Measurements from ENCODE around the gene CD4.
"Not testable (repeated sequence)": the region's sequence is repeated elsewhere in the genome, so short reads cannot be mapped to it uniquely, and the experiment has no call there.

Gene CD4

GRCh38 chr12:6788972-6789924 is at the start of gene CD4:
Gene CD4, plus strand, starts transcription at chr12:6789528. Its CDS starts 10,611 bp downstream, at chr12:6800139.
- DNase-seq, result peak; percentile 89

GRCh38 chr12:6742080-6742479 is 47.2 kb upstream of the CD4 start:
- not testable (repeated sequence) for DNase-seq

- DNase-seq, result no peak
These were observed 46.5 kb upstream of the CD4 start for GRCh38 chr12:6742834-6743233.

- DNase-seq, result peak; percentile 30
These were observed 46.0 kb upstream of the CD4 start for GRCh38 chr12:6743300-6743699.

- no peak for DNase-seq
These were observed 43.4 kb upstream of the CD4 start for GRCh38 chr12:6745741-6746525.

GRCh38 chr12:6747216-6747615 is 42.1 kb upstream of the CD4 start:
- no peak for DNase-seq

- DNase-seq, result no peak
These were observed 40.6 kb upstream of the CD4 start for GRCh38 chr12:6748761-6749160.

GRCh38 chr12:6750506-6750905 is 38.8 kb upstream of the CD4 start:
- DNase-seq, result no peak

- DNase-seq, result no peak
These were observed 37.6 kb upstream of the CD4 start for GRCh38 chr12:6751767-6752166.

GRCh38 chr12:6752167-6752920 is 37.0 kb upstream of the CD4 start:
- peak; percentile 28 for DNase-seq

GRCh38 chr12:6752921-6753771 is 36.2 kb upstream of the CD4 start, which contains the start of gene MLF2:
Gene MLF2, minus strand, starts transcription at chr12:6753141. Its CDS starts 807 bp downstream, at chr12:6752334.
- peak; percentile 98 for DNase-seq

GRCh38 chr12:6753772-6754356 is 35.5 kb upstream of the CD4 start:
- no peak for DNase-seq

GRCh38 chr12:6754411-6754810 is 34.9 kb upstream of the CD4 start:
- DNase-seq, result no peak

GRCh38 chr12:6757028-6757690 is 32.2 kb upstream of the CD4 start:
- no peak for DNase-seq

GRCh38 chr12:6758506-6759095 is 30.7 kb upstream of the CD4 start:
- no peak for DNase-seq

GRCh38 chr12:6759741-6760140 is 29.6 kb upstream of the CD4 start:
- no peak for DNase-seq

GRCh38 chr12:6763380-6763779 is 25.9 kb upstream of the CD4 start:
- DNase-seq, result no peak

- DNase-seq, result peak; percentile 64
These were observed 25.1 kb upstream of the CD4 start for GRCh38 chr12:6764011-6764828.

- no peak for DNase-seq
These were observed 24.2 kb upstream of the CD4 start for GRCh38 chr12:6765048-6765633.

Measured in stimulated activated CD4-positive, alpha-beta T cell treated with anti-CD3 and anti-CD28 coated beads, Interleukin-1b, Interleukin-23, amount 100 ng/mL, for 48 hours (primary cell).